Lower leg skin (tissue), 3 donors: Measurements from ENCODE around the gene CYS1.

Experiments
- POLR2A ChIP-seq, 2 donors: fragments of 450-650 bp; IDR thresholded peaks; one replicate each; pipeline ENCODE4 v1.6.1; 2016 to 2017; ENCODE audit warnings: antibody characterized with exemption in 2 of 2, mild to moderate bottlenecking in 1 of 2, moderate library complexity in 1 of 2
- TF ChIP-seq, protein P1 (sequence below), 3 donors: fragments of 450-650 bp; IDR thresholded peaks; one replicate each; pipeline ENCODE4 v1.5.1; 2016; ENCODE audit warnings: antibody characterized with exemption in 3 of 3, mild to moderate bottlenecking in 3 of 3, moderate library complexity in 2 of 3

DNA sequence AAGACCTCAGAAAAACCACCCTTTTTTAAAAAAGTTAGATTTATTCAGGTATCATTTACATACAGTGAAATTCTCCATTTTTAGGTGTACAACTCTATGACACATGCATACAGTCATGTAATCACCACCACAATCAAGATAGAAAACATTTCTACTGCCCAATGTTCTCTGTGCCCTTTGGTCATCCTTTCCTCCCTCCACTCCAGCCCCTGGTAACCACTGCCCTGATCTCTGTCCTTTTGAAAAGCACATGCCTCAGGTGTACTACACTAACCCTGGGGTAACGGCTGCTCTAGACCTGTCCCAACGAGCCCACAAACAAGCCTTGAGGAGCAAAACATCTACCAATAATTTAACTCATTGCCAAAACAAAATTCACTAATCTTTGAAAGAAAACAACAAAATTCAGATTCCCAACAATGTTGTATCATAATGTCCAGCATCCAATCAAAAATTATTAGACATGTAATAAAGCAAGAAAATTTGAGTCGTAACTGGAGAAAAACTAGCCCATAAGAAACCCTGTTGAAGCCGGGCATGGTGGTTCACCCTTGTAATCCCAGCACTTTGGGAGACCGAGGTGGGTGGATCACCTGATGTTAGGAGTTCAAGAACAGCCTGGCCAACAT, 62.8 kb downstream of the CYS1 start:
- TF ChIP-seq, protein P1, sequence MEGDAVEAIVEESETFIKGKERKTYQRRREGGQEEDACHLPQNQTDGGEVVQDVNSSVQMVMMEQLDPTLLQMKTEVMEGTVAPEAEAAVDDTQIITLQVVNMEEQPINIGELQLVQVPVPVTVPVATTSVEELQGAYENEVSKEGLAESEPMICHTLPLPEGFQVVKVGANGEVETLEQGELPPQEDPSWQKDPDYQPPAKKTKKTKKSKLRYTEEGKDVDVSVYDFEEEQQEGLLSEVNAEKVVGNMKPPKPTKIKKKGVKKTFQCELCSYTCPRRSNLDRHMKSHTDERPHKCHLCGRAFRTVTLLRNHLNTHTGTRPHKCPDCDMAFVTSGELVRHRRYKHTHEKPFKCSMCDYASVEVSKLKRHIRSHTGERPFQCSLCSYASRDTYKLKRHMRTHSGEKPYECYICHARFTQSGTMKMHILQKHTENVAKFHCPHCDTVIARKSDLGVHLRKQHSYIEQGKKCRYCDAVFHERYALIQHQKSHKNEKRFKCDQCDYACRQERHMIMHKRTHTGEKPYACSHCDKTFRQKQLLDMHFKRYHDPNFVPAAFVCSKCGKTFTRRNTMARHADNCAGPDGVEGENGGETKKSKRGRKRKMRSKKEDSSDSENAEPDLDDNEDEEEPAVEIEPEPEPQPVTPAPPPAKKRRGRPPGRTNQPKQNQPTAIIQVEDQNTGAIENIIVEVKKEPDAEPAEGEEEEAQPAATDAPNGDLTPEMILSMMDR (IDR thresholded peaks at IDR 0.05): no peak
- no peak for TF ChIP-seq POLR2A (IDR thresholded peaks at IDR 0.05)
